Stimulated activated CD4-positive, alpha-beta T cell treated with anti-CD3 and anti-CD28 coated beads, Interleukin-1b, Interleukin-23, amount 100 ng/mL, for 1 hour (primary cell): Measurements from ENCODE around the gene KRTAP12-4.
"Not testable (repeated sequence)": the region's sequence is repeated elsewhere in the genome, so short reads cannot be mapped to it uniquely, and the experiment has no call there.

ENCODE experiments used
- DNase-seq, 2 donors: peaks; one replicate each; pipeline ENCODE4 v3.0.0-alpha.2; 2020; ENCODE audit warnings: low read depth in 2 of 2

The KRTAP12-4 gene

DNA sequence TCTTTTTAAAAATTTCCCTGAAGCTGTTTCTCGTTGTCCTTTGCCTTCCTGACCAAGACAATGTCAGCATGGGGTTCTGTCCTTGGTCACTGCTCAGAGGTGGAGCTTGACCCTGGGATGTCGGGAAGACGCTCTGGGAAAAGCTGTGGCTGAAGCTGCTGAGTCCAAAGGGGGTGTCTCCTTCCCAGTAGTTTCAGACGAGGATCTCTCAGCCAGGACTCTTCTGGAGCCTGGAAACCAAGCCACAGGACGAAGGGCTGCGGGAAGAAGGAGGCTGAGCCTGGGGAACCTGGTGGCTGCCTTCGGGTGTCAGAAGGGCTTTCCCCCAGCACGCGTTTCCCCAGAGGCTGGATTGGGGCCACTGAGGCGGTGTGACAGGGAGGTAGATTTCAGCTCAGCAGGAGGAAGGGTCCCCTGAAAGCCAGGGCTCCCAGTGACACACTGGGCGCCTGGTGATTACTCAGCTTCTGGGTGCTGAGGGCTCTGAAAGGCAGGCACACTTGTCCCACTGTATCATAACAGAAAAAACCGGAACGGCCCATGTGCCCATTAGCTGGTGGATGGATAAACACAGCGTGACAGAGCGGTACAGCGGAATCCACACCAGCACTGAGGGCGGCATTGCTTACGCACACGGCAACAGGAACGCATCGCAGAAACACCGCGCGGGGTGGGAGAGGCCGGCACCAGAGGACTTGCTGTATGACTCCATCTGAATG is 32.5 kb upstream of the KRTAP12-4 start:
- no peak for DNase-seq

GRCh38 chr21:44686000-44686781 is 31.7 kb upstream of the KRTAP12-4 start:
- no peak for DNase-seq

DNA sequence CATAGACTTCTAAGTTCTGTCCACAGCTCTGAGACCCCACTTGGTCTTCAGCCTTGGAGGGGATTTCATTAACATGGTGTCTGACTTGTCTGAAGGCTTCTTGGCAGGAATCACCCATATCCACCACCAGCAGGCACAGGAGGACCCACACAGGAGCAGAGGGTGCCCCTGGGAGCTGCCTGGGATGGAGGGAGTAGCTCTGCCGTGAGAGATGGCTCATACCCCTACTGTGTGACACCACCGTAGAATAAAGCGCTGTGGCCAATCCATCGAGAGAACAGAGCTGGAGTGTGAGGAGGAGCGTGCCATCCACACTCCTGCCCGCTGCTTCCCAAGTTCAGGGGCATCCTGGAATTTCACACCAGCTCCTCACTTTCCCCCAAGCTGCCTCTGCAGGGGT is 30.6 kb upstream of the KRTAP12-4 start:
- not testable (repeated sequence) for DNase-seq

DNA sequence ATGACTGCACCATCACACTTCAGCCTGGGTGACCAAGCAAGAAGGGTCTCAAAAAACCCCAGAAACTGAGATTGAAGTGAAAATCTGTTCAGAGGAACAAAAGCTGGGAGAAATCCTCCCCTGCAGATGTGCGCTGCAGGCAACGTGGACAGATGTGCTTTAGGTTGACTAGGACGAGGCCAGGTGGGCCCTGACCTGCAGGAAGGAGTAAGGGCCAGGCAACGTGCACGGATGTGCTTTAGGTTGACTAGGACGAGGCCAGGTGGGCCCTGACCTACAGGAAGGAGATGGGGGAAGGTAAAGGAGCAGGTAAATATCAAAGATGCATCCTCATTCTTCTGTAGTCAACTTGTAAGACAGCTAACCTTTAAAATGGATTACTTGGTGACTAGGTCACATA is 30.0 kb upstream of the KRTAP12-4 start:
- no peak for DNase-seq

GRCh38 chr21:44684077-44684476 is 29.6 kb upstream of the KRTAP12-4 start:
- no peak for DNase-seq

DNA sequence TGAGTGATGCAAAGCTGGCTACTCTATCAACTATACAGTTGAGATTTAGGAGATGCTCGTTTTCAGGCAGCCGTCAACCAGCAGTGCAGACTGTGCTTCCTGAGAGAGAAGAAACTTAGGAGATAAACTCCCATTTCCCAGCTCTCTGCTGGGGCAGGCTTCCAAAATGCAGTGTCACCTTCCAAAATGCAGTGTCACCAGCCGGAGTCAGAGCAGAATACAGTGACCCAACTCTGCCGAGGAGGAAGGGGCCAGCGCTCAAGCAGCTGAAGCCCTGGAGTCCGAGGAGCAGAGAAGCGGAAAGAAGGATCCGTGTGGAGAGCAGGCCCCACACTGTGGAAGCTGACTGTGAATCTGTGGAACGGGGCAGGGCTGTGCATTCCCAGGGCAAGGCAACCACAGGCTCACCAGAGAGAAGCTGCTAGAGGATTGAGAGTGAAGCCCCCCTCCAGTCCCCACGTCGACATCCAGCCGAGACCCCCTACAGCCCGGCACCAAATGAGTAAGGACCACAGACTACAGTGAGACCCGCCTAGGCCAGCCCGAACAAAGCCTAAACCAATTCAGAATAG is 28.2 kb upstream of the KRTAP12-4 start:
- no peak for DNase-seq

GRCh38 chr21:44681861-44682579 is 27.6 kb upstream of the KRTAP12-4 start, which contains the start of gene KRTAP12-1:
TSS of gene KRTAP12-1 (minus strand) at chr21:44682163. CDS start at chr21:44682123, 40 bp downstream.
- DNase-seq: no peak

DNA sequence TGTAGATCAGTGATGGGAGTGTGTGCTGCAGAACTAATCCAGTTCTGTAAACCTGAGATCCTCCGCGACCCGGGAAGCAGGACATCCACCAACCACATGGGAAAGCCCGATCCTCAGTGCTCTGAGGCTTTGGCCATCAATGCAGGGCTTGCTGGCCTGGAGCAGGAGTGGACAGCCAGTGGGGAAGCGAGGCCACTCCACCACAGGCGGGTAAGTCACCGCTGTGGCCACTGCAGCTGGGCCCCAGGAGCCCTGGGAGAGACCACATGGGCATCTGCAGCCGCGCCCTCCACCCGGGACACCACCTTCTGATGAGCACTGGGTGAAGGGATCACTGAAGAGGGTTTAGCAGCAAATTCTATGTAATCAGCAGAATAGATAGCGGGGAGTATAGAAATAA is 26.7 kb upstream of the KRTAP12-4 start:
- DNase-seq: no peak

DNA sequence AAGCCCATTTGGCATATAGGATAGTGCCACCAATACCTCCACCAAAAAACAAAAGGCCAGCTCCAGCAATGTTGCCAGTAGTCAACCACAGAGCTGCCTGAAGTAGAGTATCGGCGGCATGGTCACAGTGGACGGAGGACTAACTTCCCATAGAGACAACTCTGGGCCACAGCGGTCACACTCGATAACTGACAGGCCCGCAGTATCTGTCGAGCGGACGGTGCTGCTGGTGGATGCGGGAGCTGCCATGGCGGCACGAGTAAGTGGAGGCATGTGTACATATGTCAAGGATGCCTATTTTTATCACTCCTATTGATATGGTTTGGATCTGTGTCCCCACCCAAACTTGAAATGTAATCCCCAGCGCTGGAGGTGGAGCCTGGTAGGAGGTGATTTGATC is 23.4 kb upstream of the KRTAP12-4 start:
- DNase-seq: no peak

DNA sequence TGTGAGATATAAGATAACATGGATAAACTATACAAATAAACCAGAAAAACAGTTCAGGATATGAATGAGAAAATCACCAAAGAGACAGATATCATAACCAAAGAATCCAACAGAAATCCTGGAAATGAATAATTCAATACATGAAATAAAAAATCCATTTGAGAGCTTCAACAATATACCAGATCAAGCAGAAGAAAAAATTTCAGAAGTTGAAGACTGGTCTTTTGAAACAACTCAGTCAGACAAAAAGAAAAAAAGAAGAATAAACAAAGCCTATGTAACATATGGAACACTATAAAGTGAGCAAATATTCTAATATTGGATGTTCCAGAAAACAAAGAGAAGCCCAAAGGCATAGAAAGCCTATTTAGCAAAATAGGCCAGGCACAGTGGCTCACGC is 17.5 kb upstream of the KRTAP12-4 start:
- DNase-seq: no peak

- no peak for DNase-seq
These were observed 16.4 kb upstream of the KRTAP12-4 start for GRCh38 chr21:44670642-44671432.

GRCh38 chr21:44667612-44668011 is 13.2 kb upstream of the KRTAP12-4 start:
- DNase-seq: no peak

- no peak for DNase-seq
These were observed 12.2 kb upstream of the KRTAP12-4 start, which contains the start of gene KRTAP12-2 for GRCh38 chr21:44666401-44667320. TSS of gene KRTAP12-2 (minus strand) at chr21:44666927. CDS start at chr21:44666886, 41 bp downstream.

DNA sequence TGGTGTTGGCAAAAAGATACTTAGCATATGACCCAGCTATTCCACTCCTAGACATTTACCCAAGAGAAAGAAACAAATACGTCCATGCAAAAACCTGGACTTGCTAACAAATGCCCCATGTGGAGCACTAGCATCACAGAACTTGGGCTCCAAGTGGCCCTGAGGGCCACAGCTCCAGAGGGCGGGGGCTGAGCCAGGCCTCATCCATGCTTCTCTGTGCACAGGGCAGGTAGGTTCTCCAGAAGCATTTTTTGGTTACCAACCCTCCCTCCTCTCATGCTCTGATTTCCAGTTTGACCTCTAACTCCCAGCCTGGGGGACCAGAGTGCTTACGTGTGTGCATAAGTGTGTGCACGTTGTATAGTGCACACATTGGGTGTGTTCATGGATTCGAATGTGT is 10.2 kb upstream of the KRTAP12-4 start:
- DNase-seq: no peak

GRCh38 chr21:44661567-44661966 is 7.1 kb upstream of the KRTAP12-4 start:
- DNase-seq: not testable (repeated sequence)

GRCh38 chr21:44658913-44659595 is 4.6 kb upstream of the KRTAP12-4 start:
- DNase-seq: no peak

DNA sequence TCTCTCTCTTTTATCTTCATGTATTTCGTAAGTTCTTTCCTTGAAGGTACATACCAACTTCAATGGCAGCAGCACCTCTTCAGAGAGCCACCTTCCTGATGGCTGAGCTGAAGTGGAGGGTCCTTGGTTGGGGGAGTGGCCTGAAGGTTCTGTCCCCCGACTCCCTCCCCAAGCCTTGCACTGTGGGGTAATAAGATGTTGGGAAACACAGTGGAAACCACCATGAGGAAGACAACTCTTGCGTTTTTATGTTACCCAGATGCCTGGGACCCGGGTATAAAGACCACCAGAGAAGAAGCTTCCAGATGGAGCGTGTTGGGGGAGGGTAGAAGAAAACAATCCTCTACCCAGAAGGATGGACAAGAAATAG is 4.1 kb upstream of the KRTAP12-4 start:
- no peak for DNase-seq

GRCh38 chr21:44657635-44658540 is 3.4 kb upstream of the KRTAP12-4 start, which contains the start of gene KRTAP12-3:
TSS of gene KRTAP12-3 (plus strand) at chr21:44657932. CDS start at chr21:44657980, 48 bp downstream.
- peak in 1 of 2 donors; percentile 15 for DNase-seq
